ENCODE results near the gene ABHD8. TPM values are rescaled to one million over a fixed set of nuclear protein-coding genes. Genes with fewer than 3 reads are reported as not detected.
A peak's percentile ranks its signal among the peaks of the same experiment; 100 is the strongest.

ABHD8 gene
- total RNA-seq, 1 donor from 2014 or later = 8.5 TPM

- H3K27ac ChIP-seq (ENCODE audit: low read depth, low read length) = no peak overlapping the region
- peaks cover 8% of the 10 kb centered on the region for H3K4me1 ChIP-seq (ENCODE audit: insufficient read depth, low read length)
- H3K36me3 Mint-ChIP-seq (ENCODE audit: low read depth, unreplicated experiment) = no peaks in the 10 kb centered on the region
- H3K9ac ChIP-seq (ENCODE audit: low read length) = no peak overlapping the region
- TF ChIP-seq CTCF (IDR thresholded peaks at IDR 0.05; ENCODE audit: insufficient read depth, low read depth, low read length) (no peak), EZH2 (IDR thresholded peaks at IDR 0.05; ENCODE audit: insufficient read depth, low read length) (no peak)
- H3K4me1 Mint-ChIP-seq (ENCODE audit: low read depth, unreplicated experiment) = peaks cover 9% of the 10 kb centered on the region
- no peak for DNase-seq (ENCODE audit: low read depth)
- no peaks in the 10 kb centered on the region for H4K20me1 ChIP-seq (ENCODE audit: insufficient read depth, low read length)
- no peak overlapping the region for H3K27ac Mint-ChIP-seq (ENCODE audit: unreplicated experiment)
- H3K79me2 ChIP-seq (ENCODE audit: insufficient read depth, low read length) = no peaks in the 10 kb centered on the region
- peaks cover 3% of the 10 kb centered on the region for H3K27me3 Mint-ChIP-seq (ENCODE audit: low read depth, unreplicated experiment)
- no peaks in the 10 kb centered on the region for H3K9me3 ChIP-seq (ENCODE audit: insufficient read depth, low read depth, low read length)
- no peaks in the 10 kb centered on the region for H3K9me3 Mint-ChIP-seq (ENCODE audit: unreplicated experiment)
- H3K4me3 ChIP-seq (ENCODE audit: insufficient read depth, low read depth, low read length) = no peak overlapping the region
- H3K36me3 ChIP-seq (ENCODE audit: insufficient read depth, low read length) = no peaks in the 10 kb centered on the region
- FAIRE-seq = no peak
- no peak overlapping the region for H3K4me2 ChIP-seq (ENCODE audit: low read length)
- H3K27me3 ChIP-seq (ENCODE audit: insufficient read depth, low read length) = no peaks in the 10 kb centered on the region
- no peak overlapping the region for H3K4me3 Mint-ChIP-seq (ENCODE audit: unreplicated experiment)
- no peak overlapping the region for H2AFZ ChIP-seq (ENCODE audit: low read depth, low read length)
These were observed 44.1 kb upstream of the ABHD8 start for GRCh38 chr19:17347361-17347760.

DNA sequence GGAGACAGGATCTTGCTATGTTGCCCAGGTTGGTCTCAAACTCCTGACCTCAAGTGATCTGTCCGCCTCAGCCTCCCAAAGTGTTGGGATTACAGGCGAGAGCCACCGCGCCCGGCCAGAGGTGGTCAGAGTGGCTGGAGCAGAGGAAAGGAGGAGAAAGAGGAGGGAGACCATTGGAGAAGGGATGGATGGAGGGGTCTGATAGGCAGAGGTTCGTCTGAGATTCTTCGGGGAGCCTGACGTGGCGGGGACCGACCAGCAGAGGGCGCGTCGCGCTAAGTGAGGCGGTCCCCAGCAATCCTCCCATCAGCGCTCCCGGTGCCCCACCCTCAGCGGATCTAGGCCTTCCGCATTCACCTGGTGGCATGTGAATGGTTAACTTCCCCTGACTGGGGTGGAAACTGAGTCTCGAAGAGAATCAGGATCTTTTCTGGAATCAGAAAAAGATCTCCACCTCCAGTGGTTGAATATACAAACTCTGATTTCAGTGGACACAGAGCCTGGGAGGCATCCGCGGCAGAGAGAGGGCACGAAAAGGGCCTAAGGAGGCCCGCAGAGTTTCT lies 43.0 kb upstream of the ABHD8 start:
- H3K27ac Mint-ChIP-seq (ENCODE audit: unreplicated experiment) = no peak overlapping the region
- no peaks in the 10 kb centered on the region for H3K9me3 ChIP-seq (ENCODE audit: insufficient read depth, low read depth, low read length)
- H3K36me3 Mint-ChIP-seq (ENCODE audit: low read depth, unreplicated experiment) = no peaks in the 10 kb centered on the region
- H3K4me2 ChIP-seq (ENCODE audit: low read length) = no peak overlapping the region
- H2AFZ ChIP-seq (ENCODE audit: low read depth, low read length) = no peak overlapping the region
- TF ChIP-seq CTCF (IDR thresholded peaks at IDR 0.05; ENCODE audit: insufficient read depth, low read depth, low read length) (peak; percentile 73), EZH2 (IDR thresholded peaks at IDR 0.05; ENCODE audit: insufficient read depth, low read length) (no peak)
- FAIRE-seq = no peak
- DNase-seq (ENCODE audit: low read depth) = no peak
- no peak overlapping the region for H3K27ac ChIP-seq (ENCODE audit: low read depth, low read length)
- peaks cover 3% of the 10 kb centered on the region for H3K27me3 Mint-ChIP-seq (ENCODE audit: low read depth, unreplicated experiment)
- no peaks in the 10 kb centered on the region for H3K36me3 ChIP-seq (ENCODE audit: insufficient read depth, low read length)
- H3K9ac ChIP-seq (ENCODE audit: low read length) = no peak overlapping the region
- no peaks in the 10 kb centered on the region for H4K20me1 ChIP-seq (ENCODE audit: insufficient read depth, low read length)
- peaks cover 9% of the 10 kb centered on the region for H3K4me1 Mint-ChIP-seq (ENCODE audit: low read depth, unreplicated experiment)
- no peak overlapping the region for H3K4me3 Mint-ChIP-seq (ENCODE audit: unreplicated experiment)
- peaks cover 8% of the 10 kb centered on the region for H3K4me1 ChIP-seq (ENCODE audit: insufficient read depth, low read length)
- H3K79me2 ChIP-seq (ENCODE audit: insufficient read depth, low read length) = no peaks in the 10 kb centered on the region
- no peak overlapping the region for H3K4me3 ChIP-seq (ENCODE audit: insufficient read depth, low read depth, low read length)
- H3K27me3 ChIP-seq (ENCODE audit: insufficient read depth, low read length) = no peaks in the 10 kb centered on the region
- H3K9me3 Mint-ChIP-seq (ENCODE audit: unreplicated experiment) = no peaks in the 10 kb centered on the region

DNA sequence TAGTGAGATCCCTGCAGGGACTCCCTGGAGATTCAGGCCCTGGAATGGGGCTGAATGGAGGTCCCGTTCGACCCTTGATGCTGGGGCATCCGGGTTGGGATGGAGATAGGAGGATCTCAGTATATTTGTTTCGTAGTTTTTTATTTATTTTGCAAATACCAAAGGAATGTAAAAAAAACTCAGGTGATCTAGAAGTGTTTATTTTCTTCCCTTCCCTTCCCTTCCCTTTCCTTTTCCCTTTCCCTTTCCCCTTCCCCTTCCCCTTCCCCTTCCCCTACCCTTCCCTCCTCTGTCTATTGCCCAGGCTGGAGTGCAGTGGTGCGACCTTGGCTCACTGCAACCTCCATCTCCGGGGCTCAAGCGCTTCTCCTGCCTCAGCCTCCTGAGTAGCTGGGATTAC lies 38.6 kb upstream of the ABHD8 start:
- peaks cover 11% of the 10 kb centered on the region for H3K4me1 ChIP-seq (ENCODE audit: insufficient read depth, low read length)
- no peak overlapping the region for H2AFZ ChIP-seq (ENCODE audit: low read depth, low read length)
- no peak for FAIRE-seq
- Mint-ChIP-seq H3K4me3 (ENCODE audit: unreplicated experiment) (no peak overlapping the region), H3K9me3 (ENCODE audit: unreplicated experiment) (no peaks in the 10 kb centered on the region), H3K27me3 (ENCODE audit: low read depth, unreplicated experiment) (no peaks in the 10 kb centered on the region), H3K4me1 (ENCODE audit: low read depth, unreplicated experiment) (peaks cover 2% of the 10 kb centered on the region), H3K36me3 (ENCODE audit: low read depth, unreplicated experiment) (no peaks in the 10 kb centered on the region), H3K27ac (ENCODE audit: unreplicated experiment) (no peak overlapping the region)
- no peaks in the 10 kb centered on the region for H3K36me3 ChIP-seq (ENCODE audit: insufficient read depth, low read length)
- H3K79me2 ChIP-seq (ENCODE audit: insufficient read depth, low read length) = peaks cover 13% of the 10 kb centered on the region
- no peak overlapping the region for H3K27ac ChIP-seq (ENCODE audit: low read depth, low read length)
- no peaks in the 10 kb centered on the region for H3K27me3 ChIP-seq (ENCODE audit: insufficient read depth, low read length)
- no peak for DNase-seq (ENCODE audit: low read depth)
- TF ChIP-seq EZH2 (IDR thresholded peaks at IDR 0.05; ENCODE audit: insufficient read depth, low read length) (no peak), CTCF (IDR thresholded peaks at IDR 0.05; ENCODE audit: insufficient read depth, low read depth, low read length) (no peak)
- H3K9ac ChIP-seq (ENCODE audit: low read length) = no peak overlapping the region
- H3K4me2 ChIP-seq (ENCODE audit: low read length) = no peak overlapping the region
- H3K4me3 ChIP-seq (ENCODE audit: insufficient read depth, low read depth, low read length) = no peak overlapping the region
- no peaks in the 10 kb centered on the region for H4K20me1 ChIP-seq (ENCODE audit: insufficient read depth, low read length)
- no peaks in the 10 kb centered on the region for H3K9me3 ChIP-seq (ENCODE audit: insufficient read depth, low read depth, low read length)

All from astrocyte (in vitro differentiated cells and primary cell).